GM19023 (cell line): ENCODE measurements around the gene JAK1.
A peak's percentile ranks its signal among the peaks of the same experiment; 100 is the strongest.
"Not testable (repeated sequence)": the region's sequence is repeated elsewhere in the genome, so short reads cannot be mapped to it uniquely, and the experiment has no call there.

ENCODE experiments used
- ATAC-seq: cut with Tn5 transposase; IDR thresholded peaks from one replicate; pipeline ENCODE4 v1.9.1; 2021; ENCODE audit warnings: mild to moderate bottlenecking, moderate library complexity; ENCODE audit not compliant: unreplicated experiment

The JAK1 gene

GRCh38 chr1:64966158-64966971 is at the start of gene JAK1:
Gene JAK1 (minus strand): TSS chr1:64966549. CDS start chr1:64886264, 80,285 bp downstream.
- peak; percentile 81 for ATAC-seq

DNA sequence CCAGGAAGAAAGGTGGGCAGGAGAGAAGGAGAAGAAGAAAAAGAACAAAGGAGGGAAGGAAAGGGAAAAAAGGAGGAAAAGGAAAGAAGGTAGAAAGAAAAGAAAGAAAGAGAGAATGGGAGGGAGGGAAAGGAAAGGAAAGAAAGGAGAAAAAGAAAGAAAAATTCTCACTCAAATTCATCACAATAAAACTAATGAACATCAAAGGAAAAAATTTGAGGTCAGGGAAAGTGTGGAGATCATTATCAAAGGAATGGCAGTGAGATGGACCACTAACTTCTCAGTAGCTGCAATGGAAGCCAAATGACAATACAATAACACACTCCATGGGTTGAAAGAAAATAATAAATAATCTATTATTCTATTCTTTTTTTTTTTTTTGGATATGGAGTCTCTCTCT is 48.0 kb upstream of the JAK1 start:
- no peak for ATAC-seq

DNA sequence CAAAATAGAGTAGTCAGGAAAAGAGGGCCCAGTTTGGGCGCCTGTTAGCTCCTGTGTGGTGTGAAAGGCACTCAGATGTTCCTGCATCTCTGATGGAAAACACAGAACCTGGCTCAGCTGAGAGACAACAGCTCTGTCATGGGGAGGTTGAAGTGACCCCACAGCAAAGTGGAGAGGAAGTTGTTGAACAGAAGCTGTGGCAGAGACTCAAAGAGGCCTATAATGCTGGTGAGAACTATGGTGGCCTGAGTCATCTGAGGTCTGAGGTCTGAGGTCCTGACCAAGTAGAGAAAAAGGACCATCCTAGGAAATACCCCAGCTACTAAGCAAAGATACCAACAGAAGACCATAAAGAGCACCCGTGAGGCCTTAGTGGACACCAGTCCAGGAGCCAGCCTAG is 45.6 kb upstream of the JAK1 start:
- ATAC-seq: no peak

GRCh38 chr1:65009724-65010420 is 43.5 kb upstream of the JAK1 start:
- ATAC-seq: no peak

DNA sequence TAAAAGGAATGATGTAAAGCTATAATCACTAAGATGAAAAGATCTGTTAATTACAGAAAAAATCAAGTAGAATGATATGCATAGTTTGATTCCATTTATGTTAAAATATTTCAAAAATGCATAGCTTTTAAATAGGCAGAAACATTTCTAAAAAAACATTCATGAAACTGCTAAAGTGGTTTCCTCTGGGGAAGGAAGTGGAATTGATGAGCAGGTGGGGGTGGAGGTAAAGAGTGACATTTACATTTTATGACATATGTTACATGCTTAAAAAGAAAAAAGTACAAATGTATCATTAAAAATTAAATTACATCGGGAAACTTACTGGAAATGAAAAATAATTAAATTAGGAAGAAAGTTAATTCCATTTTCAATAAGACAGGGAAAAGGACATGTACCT is 42.8 kb upstream of the JAK1 start:
- no peak for ATAC-seq

DNA sequence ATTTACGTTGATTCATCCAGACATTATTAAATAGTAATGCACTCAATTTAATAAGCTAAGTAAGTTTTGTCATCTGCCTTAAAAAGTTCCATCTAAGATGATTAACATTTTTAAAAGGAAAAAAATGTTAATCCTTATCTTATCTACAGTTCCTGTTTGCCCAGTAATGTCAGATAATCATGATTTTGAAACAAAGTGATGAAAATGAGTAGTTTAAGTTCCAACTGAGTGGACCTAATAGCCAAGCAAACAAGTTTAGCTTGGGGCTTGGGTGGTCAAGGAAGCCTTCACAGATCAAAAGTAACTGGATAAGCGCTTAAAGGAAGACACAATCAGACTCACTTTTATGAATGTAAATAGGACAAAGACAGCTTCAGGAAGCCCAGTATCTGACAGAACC is 40.5 kb upstream of the JAK1 start:
- no peak for ATAC-seq

GRCh38 chr1:65003316-65003664 is 36.9 kb upstream of the JAK1 start:
- no peak for ATAC-seq

DNA sequence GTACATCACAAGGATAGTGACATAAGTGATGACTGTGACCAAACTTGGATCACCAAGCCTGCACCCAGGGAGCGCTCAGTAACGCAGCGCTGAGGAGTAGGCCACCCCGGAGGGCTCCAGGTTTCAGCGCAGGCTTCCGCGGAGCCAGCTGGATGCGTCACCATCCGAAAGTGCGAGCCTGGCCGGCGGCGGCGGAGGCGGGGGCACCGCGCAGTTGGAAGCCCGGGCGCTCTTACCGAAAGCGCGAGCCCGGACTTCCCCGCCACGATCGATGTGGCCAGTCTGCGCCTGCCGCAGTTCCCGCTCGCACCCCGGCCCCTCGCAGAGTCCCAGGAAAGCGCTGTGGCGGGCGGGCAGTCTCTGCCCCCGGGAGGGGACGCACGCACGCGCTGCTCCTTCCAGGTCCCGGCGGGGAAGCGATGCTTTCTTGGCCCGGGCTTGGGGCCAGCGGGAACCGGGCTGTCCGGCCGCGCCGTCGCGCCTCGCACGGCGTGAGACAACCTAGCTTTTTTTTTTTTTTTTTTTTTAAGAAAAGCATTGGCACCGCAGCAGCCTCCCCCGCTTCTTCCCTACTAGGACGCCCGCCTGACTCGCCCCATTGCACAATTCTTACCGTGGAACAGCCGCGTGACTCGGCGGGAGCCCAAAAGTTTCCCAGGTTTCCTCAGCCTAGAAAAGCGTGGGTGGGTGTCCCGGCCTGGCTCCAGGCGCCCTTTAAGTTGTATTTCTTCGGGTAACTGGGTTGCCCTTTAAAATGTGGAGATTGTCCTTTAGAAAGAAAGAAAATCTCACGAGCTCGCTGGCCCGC is 36.4 kb upstream of the JAK1 start:
- ATAC-seq: peak; percentile 82

GRCh38 chr1:65002156-65002507 is 35.8 kb upstream of the JAK1 start:
- ATAC-seq: no peak

GRCh38 chr1:65001231-65001792 is 35.0 kb upstream of the JAK1 start:
- ATAC-seq: no peak

GRCh38 chr1:64998425-64998948 is 32.1 kb upstream of the JAK1 start:
- not testable (repeated sequence) for ATAC-seq

DNA sequence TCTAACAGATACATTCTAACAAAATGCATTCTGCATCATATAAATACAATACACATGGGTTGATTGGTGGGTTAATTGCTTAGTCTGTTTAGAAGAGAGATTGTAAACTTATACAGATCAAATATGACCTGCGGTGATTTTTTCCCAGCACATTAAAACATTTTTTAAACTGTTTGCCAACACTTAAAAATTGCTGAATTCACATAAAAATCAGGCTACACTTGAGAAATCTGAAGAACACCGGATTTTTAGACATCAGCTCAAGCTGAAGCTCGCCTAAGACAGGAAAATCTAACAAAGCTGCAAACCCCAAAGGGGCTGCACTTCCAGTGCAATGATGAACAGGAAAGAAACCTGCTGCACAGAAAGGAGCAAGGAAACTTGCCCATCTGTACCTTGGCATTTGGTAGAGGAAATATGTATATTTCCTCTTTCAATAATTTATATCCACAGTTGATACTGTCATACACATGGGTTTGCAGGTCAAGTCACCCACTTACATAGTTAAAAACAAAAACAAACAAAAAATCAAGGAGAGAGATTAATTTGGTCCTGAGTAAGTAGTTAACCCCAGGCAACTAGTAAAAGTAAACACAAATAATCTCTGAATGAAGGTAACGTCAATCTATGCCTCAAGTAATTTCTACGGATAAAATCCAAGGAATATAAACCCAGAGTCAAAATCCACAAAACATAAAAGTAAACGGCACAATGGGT is 30.4 kb upstream of the JAK1 start:
- no peak for ATAC-seq

DNA sequence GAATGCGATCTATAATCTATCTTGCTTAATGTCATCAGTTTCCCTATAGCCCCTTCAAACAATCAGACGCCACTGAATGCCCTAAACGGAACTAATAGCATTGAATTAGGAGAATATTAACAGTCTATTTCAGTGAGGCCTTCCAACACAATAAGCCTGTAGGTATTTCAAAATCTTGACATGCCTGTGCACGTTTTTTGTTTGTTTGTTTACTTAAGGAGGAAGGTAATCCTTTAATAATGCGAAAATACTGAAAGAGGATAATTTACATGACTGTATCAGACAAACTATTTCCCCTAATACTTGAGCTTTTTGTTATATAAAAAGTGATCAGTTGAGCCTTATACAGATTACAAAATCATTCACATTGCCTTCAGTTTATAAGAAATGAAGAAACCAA is 29.0 kb upstream of the JAK1 start:
- no peak for ATAC-seq

- ATAC-seq: peak; percentile 92
Observed at GRCh38 chr1:64986903-64987871, 20.8 kb upstream of the JAK1 start.

GRCh38 chr1:64984737-64985136 is 18.4 kb upstream of the JAK1 start:
- no peak for ATAC-seq

- no peak for ATAC-seq
Observed at GRCh38 chr1:64984106-64984505, 17.8 kb upstream of the JAK1 start.

- ATAC-seq: no peak
Observed at GRCh38 chr1:64983110-64983509, 16.8 kb upstream of the JAK1 start.

DNA sequence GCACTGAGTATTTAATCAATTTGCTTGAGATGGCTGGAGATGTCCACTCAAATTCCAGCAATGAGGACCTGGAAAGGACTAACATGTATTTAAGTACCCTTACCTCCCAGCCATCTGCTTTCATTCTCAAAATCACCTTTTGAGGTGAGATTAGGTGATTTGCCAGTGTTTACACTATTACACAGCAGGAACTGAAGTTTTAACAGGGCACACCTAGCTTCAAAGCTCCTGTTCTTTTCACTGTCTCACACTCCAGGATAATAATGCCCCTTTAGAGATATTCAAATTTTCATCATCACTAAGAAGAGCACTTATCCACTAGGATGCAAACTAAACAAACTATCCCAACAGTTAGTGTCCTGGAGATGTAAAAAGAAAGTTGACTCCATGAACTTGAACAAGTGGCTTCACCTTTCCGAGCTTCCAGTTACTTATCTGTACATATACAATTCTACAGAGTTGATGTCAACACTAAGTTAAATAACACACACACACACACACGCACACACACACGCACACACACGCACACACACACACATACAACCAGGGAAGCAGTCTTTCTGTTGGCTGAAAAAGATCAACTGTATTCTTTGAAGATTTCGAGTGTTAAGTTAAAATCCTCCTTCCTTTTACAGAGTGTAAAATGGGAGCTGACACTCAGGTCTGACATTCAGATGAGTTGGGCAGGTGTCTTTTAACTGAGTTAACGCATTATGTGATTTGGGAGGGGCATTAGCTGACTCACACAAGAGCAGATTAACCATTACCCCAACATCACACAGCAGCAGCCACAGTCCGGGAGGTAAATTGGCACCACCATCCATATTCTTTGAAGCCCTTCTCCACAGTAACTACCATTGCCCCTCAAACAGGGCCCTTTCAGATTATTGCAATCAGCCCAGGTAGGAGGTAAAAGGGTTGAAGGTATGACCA is 15.5 kb upstream of the JAK1 start:
- ATAC-seq: no peak
